ENCODE measurements around the gene SLC41A2. TPM values are rescaled to one million over a fixed set of nuclear protein-coding genes. Genes with fewer than 3 reads are reported as not detected.

SLC41A2 gene
- total RNA-seq, 2 experiments from 2014 or later: 5.3 to 16.4 TPM

- TF ChIP-seq EZH2phosphoT487 (IDR thresholded peaks at IDR 0.05; ENCODE audit: borderline replicate concordance, low read depth, low read length): no peak
- no peak for TF ChIP-seq CTCF (conservative IDR thresholded peaks at IDR 0.05; ENCODE audit: low read length)
- Histone ChIP-seq H3K79me2 (ENCODE audit: insufficient read depth, low read depth, low read length) (0 out of 2 replicates have a peak, but pooled peaks cover 4% of the 10 kb centered on the region), H3K4me3 (ENCODE audit: low read depth, low read length, poor library complexity, severe bottlenecking) (no peak overlapping the region), H3K4me2 (ENCODE audit: low read length) (peak overlapping the region; percentile 78), H3K9me3 (ENCODE audit: low read length) (no peaks in the 10 kb centered on the region), H3K27ac (ENCODE audit: low read depth, low read length, poor library complexity, severe bottlenecking) (no peak overlapping the region), H3K36me3 (ENCODE audit: insufficient read depth, low read length) (no peaks in the 10 kb centered on the region), H3K9me2 (ENCODE audit: insufficient read depth, low read length) (no peaks in the 10 kb centered on the region), H2AFZ (ENCODE audit: low read length) (peak overlapping the region; percentile 89; the same call in 1 of the 2 replicates), H4K20me1 (ENCODE audit: insufficient read depth, low read length) (no peaks in the 10 kb centered on the region), H3K4me1 (ENCODE audit: insufficient read depth, low read length, poor library complexity, severe bottlenecking) (peaks cover 22% of the 10 kb centered on the region)
- intact Hi-C loops (cut with micrococcal nuclease; ENCODE audit: unreplicated experiment): loop anchor here (2.0 to 5.0 kb wide), 3 partner anchors 27 to 672 kb away; partner anchors contain the start of gene NOPCHAP1
- ChIA-PET CTCF (ENCODE audit: unreplicated experiment) (interaction anchor here (0.9 kb wide), 1 partner anchor 12 kb away, joined by 3 read pairs; no protein-coding TSS in a partner anchor), POLR2A (interaction anchor here (0.6 to 1.8 kb wide), 10 partner anchors 9 to 821 kb away, joined by 3 to 11 read pairs (median 4); partner anchors contain the start of gene NFYB)
- BruUV-seq (replicated peaks): no TSS peak
- DNase-seq (ENCODE audit: low spot score): no peak
Measured at GRCh38 chr12:104959335-104959841, 1.3 kb upstream of the SLC41A2 start.

GRCh38 chr12:104958805-104959334 lies 780 bp upstream of the SLC41A2 start:
- Histone ChIP-seq H2AFZ (ENCODE audit: low read length) (peak overlapping the region; percentile 89), H3K79me2 (ENCODE audit: insufficient read depth, low read depth, low read length) (0 out of 2 replicates have a peak, but pooled peaks cover 4% of the 10 kb centered on the region), H4K20me1 (ENCODE audit: insufficient read depth, low read length) (no peaks in the 10 kb centered on the region), H3K4me2 (ENCODE audit: low read length) (peak overlapping the region; percentile 78), H3K9me3 (ENCODE audit: low read length) (no peaks in the 10 kb centered on the region), H3K36me3 (ENCODE audit: insufficient read depth, low read length) (no peaks in the 10 kb centered on the region), H3K4me3 (ENCODE audit: low read depth, low read length, poor library complexity, severe bottlenecking) (peak overlapping the region; percentile 78), H3K4me1 (ENCODE audit: insufficient read depth, low read length, poor library complexity, severe bottlenecking) (peaks cover 22% of the 10 kb centered on the region), H3K27ac (ENCODE audit: low read depth, low read length, poor library complexity, severe bottlenecking) (peak overlapping the region; percentile 22), H3K9me2 (ENCODE audit: insufficient read depth, low read length) (no peaks in the 10 kb centered on the region)
- peak; percentile 3 for DNase-seq (ENCODE audit: low spot score)
- TF ChIP-seq EZH2phosphoT487 (IDR thresholded peaks at IDR 0.05; ENCODE audit: borderline replicate concordance, low read depth, low read length) (no peak), CTCF (conservative IDR thresholded peaks at IDR 0.05; ENCODE audit: low read length) (peak; percentile 64)
- intact Hi-C loops (cut with micrococcal nuclease; ENCODE audit: unreplicated experiment): loop anchor here (1.0 to 5.0 kb wide), 4 partner anchors 28 to 672 kb away; partner anchors contain the start of gene NOPCHAP1
- POLR2A ChIA-PET: interaction anchor here (0.6 to 1.8 kb wide), 10 partner anchors 9 to 820 kb away, joined by 3 to 11 read pairs (median 3); partner anchors contain the start of gene NFYB
- BruUV-seq (replicated peaks): no TSS peak
- CTCF ChIA-PET (ENCODE audit: unreplicated experiment): interaction anchor here (0.9 kb wide), 2 partner anchors 11 to 12 kb away, joined by 3 read pairs; no protein-coding TSS in a partner anchor

DNA sequence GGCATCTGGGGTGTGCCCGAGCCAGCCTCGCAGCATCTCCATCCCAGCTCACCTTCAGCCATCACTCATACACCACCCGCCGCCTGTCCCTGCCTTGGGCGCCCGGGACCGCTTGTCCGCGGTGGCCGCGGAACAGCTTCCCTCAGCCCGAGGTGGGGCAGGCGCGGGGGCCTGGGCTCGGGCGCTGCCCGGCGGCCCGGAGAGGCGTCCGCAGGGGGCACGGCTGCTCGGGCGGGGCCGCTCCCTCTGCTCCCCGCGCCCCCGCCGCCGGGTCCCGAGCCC lies 430 bp downstream of the SLC41A2 start:
- intact Hi-C loops (cut with micrococcal nuclease; ENCODE audit: unreplicated experiment): loop anchor here (5.0 kb wide), 2 partner anchors 575 to 670 kb away; no protein-coding TSS in a partner anchor
- H4K20me1 ChIP-seq (ENCODE audit: insufficient read depth, low read length): no peaks in the 10 kb centered on the region
- H3K9me2 ChIP-seq (ENCODE audit: insufficient read depth, low read length): no peaks in the 10 kb centered on the region
- no peak for TF ChIP-seq CTCF (conservative IDR thresholded peaks at IDR 0.05; ENCODE audit: low read length)
- TF ChIP-seq EZH2phosphoT487 (IDR thresholded peaks at IDR 0.05; ENCODE audit: borderline replicate concordance, low read depth, low read length): no peak
- H3K4me3 ChIP-seq (ENCODE audit: low read depth, low read length, poor library complexity, severe bottlenecking): peak overlapping the region; percentile 78
- H3K27ac ChIP-seq (ENCODE audit: low read depth, low read length, poor library complexity, severe bottlenecking): no peak overlapping the region
- H3K4me2 ChIP-seq (ENCODE audit: low read length): peak overlapping the region; percentile 76
- H3K4me1 ChIP-seq (ENCODE audit: insufficient read depth, low read length, poor library complexity, severe bottlenecking): peaks cover 22% of the 10 kb centered on the region
- ChIA-PET POLR2A (no interaction called here), CTCF (ENCODE audit: unreplicated experiment) (no interaction called here)
- BruUV-seq (replicated peaks): no TSS peak
- DNase-seq (ENCODE audit: low spot score): no peak
- no peaks in the 10 kb centered on the region for H3K36me3 ChIP-seq (ENCODE audit: insufficient read depth, low read length)
- H2AFZ ChIP-seq (ENCODE audit: low read length): peak overlapping the region; percentile 50; the same call in 1 of the 2 replicates
- 0 out of 2 replicates have a peak, but pooled peaks cover 4% of the 10 kb centered on the region for H3K79me2 ChIP-seq (ENCODE audit: insufficient read depth, low read depth, low read length)
- no peaks in the 10 kb centered on the region for H3K9me3 ChIP-seq (ENCODE audit: low read length)
